GM13976 (cell line): ENCODE measurements around the gene PRSS2.

Experiments used
- DNase-seq: peaks from one replicate; pipeline ENCODE4 v3.0.0; 2012; ENCODE audit warnings: low spot score
- CTCF ChIP-seq: IDR thresholded peaks from 2 replicates; pipeline ENCODE4 v1.5.1; 2012; ENCODE audit warnings: borderline replicate concordance, mild to moderate bottlenecking; ENCODE audit not compliant: insufficient read depth; ENCODE audit errors: extremely low read depth, missing control alignments, control extremely low read depth
- in situ Hi-C: fragments of 300-500 bp; cut with MboI; formaldehyde crosslinking; loops from one replicate; pipeline ENCODE4 v1.12.0; 2022; ENCODE audit warnings: low sequenced_read_pairs, mixed read lengths, inconsistent platforms; ENCODE audit not compliant: unreplicated experiment

The PRSS2 gene

GRCh38 chr7:142784096-142784495 lies 13.3 kb downstream of the PRSS2 start:
- in situ Hi-C loops, result no loop called here

GRCh38 chr7:142784716-142785115 lies 13.9 kb downstream of the PRSS2 start:
- no peak for DNase-seq
- TF ChIP-seq CTCF, result no peak
- in situ Hi-C loops, result no loop called here

More at GRCh38 chr7:142784096-142784495, 13.3 kb downstream of the PRSS2 start:
- DNase-seq, result no peak
- TF ChIP-seq CTCF, result no peak

- TF ChIP-seq CTCF, result no peak
- in situ Hi-C loops, result no loop called here
- DNase-seq, result no peak
Measured at GRCh38 chr7:142785841-142786250, 15.1 kb downstream of the PRSS2 start.

- no peak for DNase-seq
- TF ChIP-seq CTCF, result no peak
- in situ Hi-C loops, result no loop called here
Measured at GRCh38 chr7:142787034-142787768, 16.4 kb downstream of the PRSS2 start.

- DNase-seq, result no peak
- in situ Hi-C loops, result no loop called here
- no peak for TF ChIP-seq CTCF
Measured at GRCh38 chr7:142787783-142788182, 17.0 kb downstream of the PRSS2 start.

GRCh38 chr7:142788303-142789289 lies 17.8 kb downstream of the PRSS2 start:
- TF ChIP-seq CTCF, result no peak
- DNase-seq, result no peak
- in situ Hi-C loops, result no loop called here
